Tibial nerve (tissue), 4 donors: Measurements from ENCODE around the gene COBL.

Experiments used
- EP300 ChIP-seq, 2 donors: sonication (generic); formaldehyde crosslinking; IDR thresholded peaks; one replicate each; pipeline ENCODE4 v1.6.1; 2017; ENCODE audit warnings: antibody characterized with exemption in 2 of 2, mild to moderate bottlenecking in 1 of 2
- POLR2A ChIP-seq, 2 donors: fragments of 450-650 bp; IDR thresholded peaks; one replicate each; pipeline ENCODE4 v1.6.1; 2017; ENCODE audit warnings: antibody characterized with exemption in 2 of 2, mild to moderate bottlenecking in 2 of 2, moderate library complexity in 2 of 2
- TF ChIP-seq, protein P1 (sequence below), 5 experiments: fragments of 200-600 bp in 3 of 5; fragments of 450-650 bp in 2 of 5; sonication (generic) in 3 of 5; IDR thresholded peaks; one replicate each; pipeline ENCODE4 v1.5.1; 2016 to 2019; ENCODE audit warnings: antibody characterized with exemption in 5 of 5, mild to moderate bottlenecking in 3 of 5, moderate library complexity in 2 of 5

DNA sequence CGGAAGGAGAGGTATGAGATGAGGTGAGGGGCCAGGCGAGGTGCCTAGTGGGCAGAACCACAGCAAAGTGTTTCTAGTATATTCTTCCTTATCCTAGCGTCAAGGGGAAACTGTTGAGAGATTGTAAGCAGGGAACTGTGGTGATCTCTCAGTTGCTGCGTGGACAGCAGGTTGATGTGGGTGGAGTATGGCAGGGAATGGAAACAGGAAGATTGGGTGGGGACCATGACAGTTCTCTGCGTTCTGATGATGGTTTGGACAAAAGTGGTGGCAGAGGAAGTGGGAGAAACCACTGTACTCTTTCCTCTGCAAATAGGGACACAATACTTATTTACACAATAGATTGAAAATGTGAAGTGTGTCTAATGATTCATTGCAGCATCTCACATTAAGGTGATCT, 342.4 kb downstream of the COBL start:
- TF ChIP-seq, protein P1, sequence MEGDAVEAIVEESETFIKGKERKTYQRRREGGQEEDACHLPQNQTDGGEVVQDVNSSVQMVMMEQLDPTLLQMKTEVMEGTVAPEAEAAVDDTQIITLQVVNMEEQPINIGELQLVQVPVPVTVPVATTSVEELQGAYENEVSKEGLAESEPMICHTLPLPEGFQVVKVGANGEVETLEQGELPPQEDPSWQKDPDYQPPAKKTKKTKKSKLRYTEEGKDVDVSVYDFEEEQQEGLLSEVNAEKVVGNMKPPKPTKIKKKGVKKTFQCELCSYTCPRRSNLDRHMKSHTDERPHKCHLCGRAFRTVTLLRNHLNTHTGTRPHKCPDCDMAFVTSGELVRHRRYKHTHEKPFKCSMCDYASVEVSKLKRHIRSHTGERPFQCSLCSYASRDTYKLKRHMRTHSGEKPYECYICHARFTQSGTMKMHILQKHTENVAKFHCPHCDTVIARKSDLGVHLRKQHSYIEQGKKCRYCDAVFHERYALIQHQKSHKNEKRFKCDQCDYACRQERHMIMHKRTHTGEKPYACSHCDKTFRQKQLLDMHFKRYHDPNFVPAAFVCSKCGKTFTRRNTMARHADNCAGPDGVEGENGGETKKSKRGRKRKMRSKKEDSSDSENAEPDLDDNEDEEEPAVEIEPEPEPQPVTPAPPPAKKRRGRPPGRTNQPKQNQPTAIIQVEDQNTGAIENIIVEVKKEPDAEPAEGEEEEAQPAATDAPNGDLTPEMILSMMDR (IDR thresholded peaks at IDR 0.05), result no peak
- TF ChIP-seq POLR2A (IDR thresholded peaks at IDR 0.05) (no peak), EP300 (IDR thresholded peaks at IDR 0.05) (no peak)
